C4-2B (cell line): ENCODE measurements around the gene COASY.
"Not testable (repeated sequence)": the region's sequence is repeated elsewhere in the genome, so short reads cannot be mapped to it uniquely, and the experiment has no call there.

Source experiments
- H3K27ac ChIP-seq: fragments of 450-650 bp; 2 replicates; pipeline ENCODE4 v1.5.1; 2017
- CTCF ChIP-seq: fragments of 450-650 bp; conservative IDR thresholded peaks from 2 replicates; pipeline ENCODE4 v1.5.1; 2017; ENCODE audit warnings: mild to moderate bottlenecking
- ZFX ChIP-seq: fragments of 450-650 bp; IDR thresholded peaks from 2 replicates; pipeline ENCODE4 v1.6.1; 2017

COASY gene

DNA sequence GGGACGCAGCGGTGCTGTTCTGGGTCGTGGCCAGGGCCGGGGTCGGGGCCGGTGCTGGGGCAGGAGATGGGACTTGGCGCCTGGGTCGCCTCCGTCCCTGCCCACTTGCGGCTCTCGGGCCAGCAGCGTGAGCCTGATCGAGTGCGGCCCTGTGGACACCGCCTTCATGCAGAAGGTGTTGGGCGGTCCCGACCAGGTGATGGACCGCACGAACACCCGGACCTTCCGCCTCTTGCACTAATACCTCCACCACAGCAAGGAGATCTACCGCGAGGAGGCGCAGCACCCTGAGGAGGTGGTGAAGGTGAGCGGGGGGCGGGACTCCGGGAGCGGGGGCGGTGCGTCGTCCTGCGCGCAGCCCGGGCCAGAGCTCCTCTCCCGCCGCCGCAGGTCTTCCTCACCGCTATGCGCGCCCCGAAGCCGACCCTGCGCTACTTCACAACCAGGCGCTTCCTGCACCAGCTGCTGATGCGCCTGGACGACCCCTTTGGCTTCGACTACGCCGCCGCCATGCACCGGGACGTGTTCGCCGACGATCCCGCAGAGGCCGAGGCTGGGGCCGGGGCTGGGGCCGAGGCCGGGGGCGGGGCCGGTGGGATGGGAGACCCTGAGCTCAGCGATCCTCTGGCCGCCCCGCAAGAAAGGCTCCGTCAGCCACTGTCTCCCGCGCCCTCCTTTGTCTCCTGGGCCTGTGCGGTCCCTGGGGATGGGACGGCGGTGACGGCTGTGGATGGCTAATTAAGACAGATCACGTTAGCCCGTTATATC is 13.7 kb upstream of the COASY start:
- no peak for TF ChIP-seq ZFX
- no peak for TF ChIP-seq CTCF

GRCh38 chr17:42548993-42549755 is 12.8 kb upstream of the COASY start:
- no peak overlapping the region for H3K27ac ChIP-seq
- TF ChIP-seq CTCF (no peak), ZFX (no peak)

More for the DNA sequence above, 13.7 kb upstream of the COASY start:
- no peak overlapping the region for H3K27ac ChIP-seq

- peak within 1 kb of the TSS; percentile 95 for H3K27ac ChIP-seq
These were observed 9.2 kb upstream of the COASY start, which contains the start of gene HSD17B1 for GRCh38 chr17:42552736-42553135. Gene HSD17B1, plus strand, starts transcription at chr17:42552923. Its CDS starts 11 bp downstream, at chr17:42552934.

GRCh38 chr17:42553161-42553818 is 8.7 kb upstream of the COASY start:
- peak overlapping the region; percentile 95 for H3K27ac ChIP-seq
- TF ChIP-seq ZFX (no peak), CTCF (no peak)

DNA sequence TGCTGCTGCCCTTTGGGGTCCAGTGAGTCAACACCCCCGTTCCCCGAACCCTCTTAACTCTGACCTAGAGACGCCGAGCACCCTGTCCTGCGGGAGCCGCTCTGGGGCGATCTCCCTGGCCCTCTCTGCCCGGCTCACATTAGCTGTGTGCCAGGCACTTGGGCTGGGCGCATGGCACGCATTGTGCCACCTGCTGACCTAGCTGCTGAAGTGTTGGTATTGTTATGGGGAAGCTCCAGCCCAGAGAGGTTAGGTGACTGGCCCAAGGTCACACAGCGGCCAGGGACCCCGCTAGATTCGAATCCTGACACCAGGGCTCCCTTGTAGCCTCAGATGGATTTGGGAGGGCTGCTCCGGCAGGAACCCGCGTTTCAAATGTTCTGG is 8.1 kb upstream of the COASY start:
- peak overlapping the region; percentile 95 for H3K27ac ChIP-seq
- TF ChIP-seq ZFX (no peak), CTCF (no peak; the same call in 1 of the 2 replicates)

DNA sequence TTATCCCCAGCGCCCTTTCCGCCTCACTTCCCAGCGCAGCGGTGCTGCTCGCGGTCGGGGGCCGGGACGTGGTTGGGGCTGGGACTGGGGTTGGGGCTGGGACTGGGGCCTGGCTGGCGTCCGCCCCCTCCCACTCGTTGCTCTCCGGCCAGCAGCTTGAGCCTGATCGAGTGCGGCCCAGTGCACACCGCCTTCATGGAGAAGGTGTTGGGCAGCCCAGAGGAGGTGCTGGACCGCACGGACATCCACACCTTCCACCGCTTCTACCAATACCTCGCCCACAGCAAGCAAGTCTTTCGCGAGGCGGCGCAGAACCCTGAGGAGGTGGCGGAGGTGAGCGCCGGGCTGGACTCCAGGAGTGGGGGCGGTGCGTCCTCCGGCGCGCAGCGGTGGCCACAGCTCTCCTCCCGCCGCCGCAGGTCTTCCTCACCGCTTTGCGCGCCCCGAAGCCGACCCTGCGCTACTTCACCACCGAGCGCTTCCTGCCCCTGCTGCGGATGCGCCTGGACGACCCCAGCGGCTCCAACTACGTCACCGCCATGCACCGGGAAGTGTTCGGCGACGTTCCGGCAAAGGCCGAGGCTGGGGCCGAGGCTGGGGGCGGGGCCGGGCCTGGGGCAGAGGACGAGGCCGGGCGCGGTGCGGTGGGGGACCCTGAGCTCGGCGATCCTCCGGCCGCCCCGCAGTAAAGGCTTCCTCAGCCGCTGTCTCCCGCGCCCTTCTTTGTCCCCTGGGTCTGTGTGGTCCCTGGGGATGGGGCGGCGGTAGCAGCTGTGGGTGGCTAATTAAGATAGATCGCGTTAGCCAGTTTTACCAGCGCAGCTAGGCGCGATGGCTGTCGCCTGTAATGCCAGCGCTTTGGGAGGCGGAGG is 7.5 kb upstream of the COASY start:
- H3K27ac ChIP-seq, result peak overlapping the region; percentile 95
- peak; percentile 89 for TF ChIP-seq ZFX
- no peak for TF ChIP-seq CTCF

- peak overlapping the region; percentile 95 for H3K27ac ChIP-seq
- no peak for TF ChIP-seq ZFX
- TF ChIP-seq CTCF, result no peak
These were observed 6.8 kb upstream of the COASY start for GRCh38 chr17:42555122-42555622.

- H3K27ac ChIP-seq, result not testable (repeated sequence)
These were observed 5.9 kb upstream of the COASY start for GRCh38 chr17:42555961-42556617.
